CD4-positive, alpha-beta T cell (primary cell): ENCODE measurements around the gene GGA2. TPM values are rescaled to one million over a fixed set of nuclear protein-coding genes. Genes with fewer than 3 reads are reported as not detected.
"Not testable (repeated sequence)": the region's sequence is repeated elsewhere in the genome, so short reads cannot be mapped to it uniquely, and the experiment has no call there.

Source experiments
- ATAC-seq: fragments of 200-7000 bp; cut with Tn5 transposase; one replicate; pipeline ENCODE4 v1.10.0; 2022; ENCODE audit warnings: mild to moderate bottlenecking; ENCODE audit not compliant: poor library complexity
- CTCF ChIA-PET: fragments of 350-600 bp; sonication (Branson Sonifier 250); formaldehyde crosslinking; loops from one replicate; lab custom pipeline; 2021; ENCODE audit warnings: antibody characterized with exemption, inconsistent platforms; lab: Charles Lee
- POLR2A ChIA-PET: fragments of 350-600 bp; sonication (Branson Sonifier 250); formaldehyde crosslinking; loops from one replicate; lab custom pipeline; 2021; ENCODE audit warnings: antibody characterized with exemption, inconsistent platforms; lab: Charles Lee
- DNase-seq, 14 experiments: peaks; one replicate each; pipeline ENCODE4 v3.0.0-alpha.2; 2013 to 2020; ENCODE audit warnings: mixed read lengths in 2 of 14
- H3K27ac ChIP-seq, 2 donors: one replicate each; pipeline versions ENCODE4 v1.5.1 to v1.7.0; 2013; ENCODE audit warnings: low read length in 2 of 2, low read depth in 1 of 2, mild to moderate bottlenecking in 1 of 2
- H3K27me3 ChIP-seq, 2 experiments: 1 replicate in 1 of 2; 2 replicates in 1 of 2; pipeline versions ENCODE4 v1.6.1 to v1.7.0; 2013; ENCODE audit warnings: low read length in 2 of 2, control low read depth in 1 of 2, mild to moderate bottlenecking in 1 of 2, moderate library complexity in 1 of 2; ENCODE audit not compliant: insufficient read depth in 2 of 2, control insufficient read depth in 1 of 2
- H3K36me3 ChIP-seq: one replicate; pipeline ENCODE4 v1.6.1; 2013; ENCODE audit warnings: low read length, control low read depth; ENCODE audit not compliant: insufficient read depth
- H3K4me1 ChIP-seq: one replicate; pipeline ENCODE4 v1.6.1; 2013; ENCODE audit warnings: low read length, control low read depth; ENCODE audit not compliant: insufficient read depth
- H3K4me3 ChIP-seq: one replicate; pipeline ENCODE4 v1.5.1; 2013; ENCODE audit warnings: mild to moderate bottlenecking, low read length, moderate library complexity
- H3K9me3 ChIP-seq, 2 experiments: 1 replicate in 1 of 2; 2 replicates in 1 of 2; pipeline versions ENCODE4 v1.6.1 to v1.7.0; 2013; ENCODE audit warnings: low read length in 2 of 2, mild to moderate bottlenecking in 2 of 2, control low read depth in 1 of 2, moderate library complexity in 1 of 2; ENCODE audit not compliant: control insufficient read depth in 1 of 2, insufficient read depth in 1 of 2
- H3K27ac Mint-ChIP-seq: one replicate; pipeline ENCODE4 v1.8.0; 2020; ENCODE audit warnings: mixed read lengths
- H3K27me3 Mint-ChIP-seq: one replicate; pipeline ENCODE4 v1.8.0; 2021; ENCODE audit warnings: mixed read lengths
- H3K36me3 Mint-ChIP-seq: one replicate; pipeline ENCODE4 v1.8.0; 2021; ENCODE audit warnings: low read depth, mixed read lengths
- H3K4me1 Mint-ChIP-seq: one replicate; pipeline ENCODE4 v1.8.0; 2021; ENCODE audit warnings: low read depth, mixed read lengths
- H3K4me3 Mint-ChIP-seq: one replicate; pipeline ENCODE4 v1.8.0; 2020; ENCODE audit warnings: mild to moderate bottlenecking, mixed read lengths
- H3K9me3 Mint-ChIP-seq: one replicate; pipeline ENCODE4 v1.8.0; 2020; ENCODE audit warnings: mixed read lengths
- CTCF ChIP-seq: fragments of 200-600 bp; IDR thresholded peaks from one replicate; pipeline ENCODE4 v1.8.0; 2022; ENCODE audit warnings: antibody characterized with exemption, mild to moderate bottlenecking
- intact Hi-C, 2 experiments: fragments of 100-400 bp; cut with DNase I in 1 of 2; cut with micrococcal nuclease in 1 of 2; formaldehyde crosslinking; loops; one replicate each; pipeline versions ENCODE4 v1.15.1 to v1.9.0; 2023 to 2025; cut with DNase I, micrococcal nuclease
- total RNA-seq, 174 experiments: library from RNA in 2 of 174; stranded (reverse) in 2 of 174; gene quantifications; one replicate each; pipeline ENCODE4 v1.2.3 and lab custom pipeline; 2021 to 2026

GGA2 gene
- total RNA-seq, 2 experiments from 2014 or later = 96.5 to 96.9 TPM

- Mint-ChIP-seq H3K27me3 (no peaks in the 10 kb centered on the region), H3K4me3 (no peak overlapping the region), H3K27ac (no peak overlapping the region), H3K9me3 (no peaks in the 10 kb centered on the region), H3K36me3 (peaks cover 94% of the 10 kb centered on the region), H3K4me1 (no peaks in the 10 kb centered on the region)
- Histone ChIP-seq H3K4me3 (no peak overlapping the region), H3K4me1 (no peaks in the 10 kb centered on the region), H3K27ac (no peak overlapping the region), H3K36me3 (peaks cover 93% of the 10 kb centered on the region), H3K9me3 (no peaks in the 10 kb centered on the region), H3K27me3 (no peaks in the 10 kb centered on the region)
- ATAC-seq = no peak
- CTCF ChIA-PET = no interaction called here
- TF ChIP-seq CTCF = no peak
- no peak for DNase-seq
- POLR2A ChIA-PET = no interaction called here
- intact Hi-C loops = no loop called here
Observed at GRCh38 chr16:23485257-23485614, 25.1 kb downstream of the GGA2 start.

- Mint-ChIP-seq H3K9me3 (no peaks in the 10 kb centered on the region), H3K4me1 (no peaks in the 10 kb centered on the region), H3K27me3 (no peaks in the 10 kb centered on the region), H3K27ac (peak overlapping the region; percentile 5), H3K36me3 (peaks cover 94% of the 10 kb centered on the region), H3K4me3 (no peak overlapping the region)
- intact Hi-C loops = no loop called here
- no peak for DNase-seq
- Histone ChIP-seq H3K4me1 (no peaks in the 10 kb centered on the region), H3K27me3 (no peaks in the 10 kb centered on the region), H3K9me3 (no peaks in the 10 kb centered on the region), H3K36me3 (peaks cover 93% of the 10 kb centered on the region), H3K27ac (no peak overlapping the region), H3K4me3 (no peak overlapping the region)
- no peak for ATAC-seq
- ChIA-PET CTCF (no interaction called here), POLR2A (no interaction called here)
- no peak for TF ChIP-seq CTCF
Observed at GRCh38 chr16:23484510-23485256, 25.6 kb downstream of the GGA2 start.

GRCh38 chr16:23483492-23483891, 26.8 kb downstream of the GGA2 start:
- H3K27ac ChIP-seq, POLR2A ChIA-PET, intact Hi-C loops, H3K27me3 ChIP-seq, H3K4me3 Mint-ChIP-seq, CTCF ChIA-PET, H3K9me3 Mint-ChIP-seq, H3K27me3 Mint-ChIP-seq, H3K4me3 ChIP-seq, ATAC-seq, H3K9me3 ChIP-seq, H3K4me1 Mint-ChIP-seq, H3K4me1 ChIP-seq: not testable (repeated sequence)
- peak overlapping the region; percentile 65 for H3K27ac Mint-ChIP-seq
- H3K36me3 ChIP-seq = peaks cover 93% of the 10 kb centered on the region
- peak in 3 of 14 experiments; percentile 18 to 56 (median 36) for DNase-seq
- peaks cover 94% of the 10 kb centered on the region for H3K36me3 Mint-ChIP-seq

GRCh38 chr16:23482778-23483177, 27.5 kb downstream of the GGA2 start:
- H3K4me1 ChIP-seq = no peaks in the 10 kb centered on the region
- H3K9me3 ChIP-seq = no peaks in the 10 kb centered on the region
- ChIA-PET POLR2A (no interaction called here), CTCF (no interaction called here)
- Mint-ChIP-seq H3K36me3 (peaks cover 94% of the 10 kb centered on the region), H3K4me1 (no peaks in the 10 kb centered on the region), H3K27me3 (no peaks in the 10 kb centered on the region), H3K9me3 (no peaks in the 10 kb centered on the region), H3K4me3 (no peak overlapping the region), H3K27ac (peak overlapping the region; percentile 65)
- peak in 5 of 14 experiments; percentile 28 to 83 (median 69) for DNase-seq
- H3K27ac ChIP-seq = peak overlapping the region in 1 of 2 donors; percentile 41
- TF ChIP-seq CTCF = no peak
- no peaks in the 10 kb centered on the region for H3K27me3 ChIP-seq
- H3K4me3 ChIP-seq = no peak overlapping the region
- H3K36me3 ChIP-seq = peaks cover 91% of the 10 kb centered on the region
- intact Hi-C loops = no loop called here
- ATAC-seq = peak; percentile 50
